H1 (cell line): ENCODE results near the gene DAAM1. TPM values are rescaled to one million over a fixed set of nuclear protein-coding genes. Genes with fewer than 3 reads are reported as not detected.

Experiments
- BACH1 ChIP-seq: IDR thresholded peaks from 2 replicates; pipeline ENCODE4 v1.6.1; 2012; ENCODE audit warnings: low read length, improper control_type of control experiment
- CHD7 ChIP-seq: fragments of 300-600 bp; sonication (generic); IDR thresholded peaks from 2 replicates; pipeline ENCODE4 v1.7.1; 2012; ENCODE audit warnings: low read length, moderate library complexity, mild to moderate bottlenecking, inconsistent platforms; ENCODE audit not compliant: insufficient replicate concordance
- TAF1 ChIP-seq: IDR thresholded peaks from 2 replicates; pipeline ENCODE4 v1.6.1; 2011; ENCODE audit warnings: mild to moderate bottlenecking, low read depth, low read length
- polyA plus RNA-seq, 7 experiments: library from polyadenylated mRNA; depleted of rRNA in 3 of 7; stranded (reverse) in 5 of 7; unstranded in 2 of 7; fragments of >200 nt in 5 of 7; fragments of 200-250 nt in 2 of 7; gene quantifications; 1 replicate in 5 of 7; 2 replicates in 1 of 7; 4 replicates in 1 of 7; pipeline versions ENCODE4 v1.2.1 to v1.2.3, GENCODE V29; 2011 to 2013; ENCODE audit warnings: missing spikeins in 2 of 7, mixed read lengths in 2 of 7
- total RNA-seq: library from RNA; stranded (reverse); fragmentation: NEBNext Ultra II Directional; extraction: Animal tissue kit (Norgen Biotek cat#: 25700); gene quantifications from 2 replicates; pipeline ENCODE4 v1.2.1, GENCODE V29; 2021

Gene DAAM1
- total and polyA plus RNA-seq, 2 of the 8 experiments (the other 6 are each of a cell fraction or from before 2014, with no cell fraction given), result 5.0 to 44.9 TPM

DNA sequence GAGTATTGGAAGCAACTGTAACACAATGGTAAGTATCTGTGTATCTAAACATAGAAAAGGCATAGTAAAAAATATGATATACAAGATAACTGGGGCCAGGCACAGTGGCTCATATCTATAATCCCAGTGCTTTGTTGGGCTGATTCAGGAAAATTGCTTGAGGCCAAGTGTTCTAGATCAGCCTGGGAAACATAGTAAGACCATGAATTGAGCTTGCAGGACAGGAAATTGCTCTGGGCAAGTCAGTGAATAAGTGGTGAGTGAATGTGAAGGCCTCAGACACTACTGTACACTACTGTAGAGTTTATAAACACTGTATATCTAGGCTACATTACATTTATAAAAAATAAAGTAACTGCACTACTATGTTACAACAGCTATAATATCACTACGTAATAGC lies 201.5 kb downstream of the DAAM1 start (continued):
- TF ChIP-seq CHD7, result no peak
- TF ChIP-seq TAF1, result no peak
- TF ChIP-seq BACH1, result no peak
